Left hindlimb (tissue), 1 donor: Measurements from ENCODE around the gene SMAD2.
A peak's percentile ranks its signal among the peaks of the same experiment; 100 is the strongest.
"Not testable (repeated sequence)": the region's sequence is repeated elsewhere in the genome, so short reads cannot be mapped to it uniquely, and the experiment has no call there.

ENCODE experiments used
- DNase-seq: peaks from one replicate; pipeline ENCODE4 v3.0.0-alpha.2; 2018

Gene SMAD2

GRCh38 chr18:47930199-47930930 is at the start of gene SMAD2:
TSS of gene SMAD2 (minus strand) at chr18:47930659. CDS start at chr18:47896756, 33,903 bp downstream.
- peak; percentile 90 for DNase-seq

- DNase-seq = no peak
These were observed 49.2 kb upstream of the SMAD2 start for GRCh38 chr18:47979611-47980200.

GRCh38 chr18:47978603-47979002 is 48.1 kb upstream of the SMAD2 start:
- DNase-seq = no peak

- no peak for DNase-seq
These were observed 47.7 kb upstream of the SMAD2 start for GRCh38 chr18:47978141-47978540.

- no peak for DNase-seq
These were observed 45.2 kb upstream of the SMAD2 start for GRCh38 chr18:47975701-47976100.

GRCh38 chr18:47975105-47975504 is 44.6 kb upstream of the SMAD2 start:
- no peak for DNase-seq

GRCh38 chr18:47970664-47971531 is 40.4 kb upstream of the SMAD2 start:
- no peak for DNase-seq

GRCh38 chr18:47969816-47970215 is 39.4 kb upstream of the SMAD2 start:
- no peak for DNase-seq

- no peak for DNase-seq
These were observed 38.3 kb upstream of the SMAD2 start for GRCh38 chr18:47968721-47969120.

- no peak for DNase-seq
These were observed 37.7 kb upstream of the SMAD2 start for GRCh38 chr18:47968006-47968676.

GRCh38 chr18:47964053-47964452 is 33.6 kb upstream of the SMAD2 start:
- DNase-seq = no peak

- DNase-seq = not testable (repeated sequence)
These were observed 30.5 kb upstream of the SMAD2 start for GRCh38 chr18:47961003-47961402.

GRCh38 chr18:47953471-47953931 is 23.0 kb upstream of the SMAD2 start:
- peak; percentile 55 for DNase-seq

- DNase-seq = no peak
These were observed 20.1 kb upstream of the SMAD2 start for GRCh38 chr18:47950511-47950910.

- no peak for DNase-seq
These were observed 18.7 kb upstream of the SMAD2 start for GRCh38 chr18:47949202-47949601.

GRCh38 chr18:47946889-47947288 is 16.4 kb upstream of the SMAD2 start:
- DNase-seq = no peak

- DNase-seq = no peak
These were observed 14.8 kb upstream of the SMAD2 start for GRCh38 chr18:47944972-47945852.

GRCh38 chr18:47936952-47937351 is 6.5 kb upstream of the SMAD2 start:
- no peak for DNase-seq

GRCh38 chr18:47935321-47936055 is 5.0 kb upstream of the SMAD2 start:
- no peak for DNase-seq

- DNase-seq = no peak
These were observed 2.1 kb upstream of the SMAD2 start for GRCh38 chr18:47932603-47933002.

GRCh38 chr18:47932190-47932589 is 1.7 kb upstream of the SMAD2 start:
- no peak for DNase-seq
